NCI-H510A treated with DMSO at 0.1 percent for 48 hours (cell line): ENCODE results near the gene KCNMA1.
"Not testable (repeated sequence)": the region's sequence is repeated elsewhere in the genome, so short reads cannot be mapped to it uniquely, and the experiment has no call there.

Experiments
- DNase-seq: peaks from one replicate; lab custom pipeline; 2025; lab: John Stamatoyannopoulos, UW

KCNMA1 gene

GRCh38 chr10:77416311-77417135 lies 221.1 kb downstream of the KCNMA1 start:
- DNase-seq, result no peak

GRCh38 chr10:77415313-77415960 lies 222.2 kb downstream of the KCNMA1 start:
- no peak for DNase-seq

DNA sequence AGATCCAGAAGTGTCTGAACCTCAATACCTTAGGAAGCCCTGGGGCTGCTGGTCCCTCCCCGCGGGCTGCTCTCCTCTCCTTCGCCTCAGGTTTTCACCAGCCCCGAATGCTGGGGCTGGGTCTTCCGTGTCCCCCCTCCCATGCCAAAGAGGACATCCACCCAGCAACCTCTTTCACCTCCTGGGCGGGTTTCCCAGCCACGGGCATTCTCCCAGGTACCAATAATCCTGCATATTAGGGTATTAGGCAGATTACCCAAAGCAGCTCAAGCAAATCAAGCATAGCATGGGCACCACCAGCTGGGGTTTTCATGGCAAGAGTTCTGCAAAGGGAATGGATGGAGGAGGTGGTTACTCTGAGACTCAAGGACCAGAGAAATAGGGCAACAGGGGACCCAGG lies 224.4 kb downstream of the KCNMA1 start:
- no peak for DNase-seq

GRCh38 chr10:77412573-77413133 lies 225.0 kb downstream of the KCNMA1 start:
- DNase-seq, result not testable (repeated sequence)

DNA sequence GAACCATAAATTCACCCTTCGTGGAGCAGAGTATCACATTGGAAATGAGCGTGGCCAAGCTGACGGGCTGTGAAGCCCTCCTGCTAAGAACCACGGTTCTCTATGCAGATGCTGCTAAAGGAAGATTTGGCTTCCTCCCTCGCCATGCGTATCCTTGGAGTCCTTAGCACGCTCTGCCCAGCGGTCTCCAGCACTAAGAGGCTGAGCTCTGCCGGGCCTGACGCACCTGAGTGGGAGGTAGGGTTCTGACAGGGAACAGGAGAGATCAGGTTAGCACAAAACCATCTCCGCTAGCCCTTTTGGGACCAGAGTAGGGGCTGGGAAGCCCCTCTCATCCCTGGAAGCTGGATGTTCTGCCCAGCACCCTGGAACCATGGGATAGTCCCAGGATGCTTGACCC lies 225.8 kb downstream of the KCNMA1 start:
- DNase-seq, result no peak

GRCh38 chr10:77410523-77410922 lies 227.1 kb downstream of the KCNMA1 start:
- no peak for DNase-seq

DNA sequence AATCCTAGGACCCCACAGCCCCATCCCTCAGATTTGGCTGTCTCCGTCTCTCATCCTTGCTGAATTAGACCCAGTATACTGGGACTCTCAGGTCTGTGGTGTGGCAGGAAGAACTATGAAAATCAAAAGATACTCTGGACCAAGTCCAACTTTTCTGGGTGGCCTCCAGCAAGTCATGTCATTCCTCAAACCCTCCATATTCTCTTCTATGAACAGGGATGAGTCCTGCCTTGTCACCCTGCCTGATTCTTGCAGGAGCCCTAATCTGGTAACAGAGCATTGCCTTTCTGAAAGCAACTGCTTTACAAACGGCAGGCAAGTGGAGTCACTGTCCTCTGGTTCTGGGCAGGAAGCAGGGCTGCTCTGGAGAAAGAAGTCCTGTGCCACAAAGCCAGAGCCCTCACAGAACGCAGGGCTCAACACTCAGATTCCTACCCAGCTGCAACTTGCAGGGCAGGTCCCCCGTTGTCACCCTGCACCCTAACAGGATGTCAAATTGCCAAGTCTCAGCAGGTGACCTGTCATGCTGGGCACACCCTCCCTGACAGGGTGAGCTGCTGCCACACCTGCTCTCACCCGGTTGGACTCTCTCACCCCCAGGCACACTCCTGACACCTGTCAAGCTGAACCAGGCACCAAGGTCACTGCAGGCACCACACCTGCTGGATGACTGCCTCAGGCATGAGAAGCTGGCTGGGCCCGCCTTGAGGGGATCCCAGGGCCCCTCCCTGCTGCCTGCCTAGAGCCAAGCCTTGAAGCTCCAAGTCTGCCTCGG lies 227.7 kb downstream of the KCNMA1 start:
- peak; percentile 96 for DNase-seq

DNA sequence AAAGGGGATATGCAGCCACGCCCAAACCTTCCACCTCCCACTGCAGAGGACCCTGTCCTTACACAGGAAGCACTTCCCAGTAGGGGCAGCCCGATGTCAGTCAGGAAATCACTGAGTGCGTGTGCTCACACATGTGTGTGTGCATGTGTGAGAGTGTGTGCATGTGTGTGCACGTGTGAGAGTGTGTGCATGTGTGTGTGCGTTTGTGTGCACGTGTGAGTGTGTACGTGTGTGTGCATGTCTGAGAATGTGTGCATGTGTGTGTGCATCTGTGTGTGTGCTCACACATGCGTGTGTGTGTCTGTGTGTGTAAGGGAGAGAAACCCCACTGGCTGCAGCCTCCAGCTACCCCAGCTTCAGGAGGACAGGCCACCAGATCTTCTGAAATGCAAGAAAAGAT lies 229.3 kb downstream of the KCNMA1 start:
- no peak for DNase-seq

- DNase-seq, result peak; percentile 29
These were observed 230.7 kb downstream of the KCNMA1 start for GRCh38 chr10:77406764-77407430.

GRCh38 chr10:77405771-77406241 lies 231.8 kb downstream of the KCNMA1 start:
- peak; percentile 92 for DNase-seq

DNA sequence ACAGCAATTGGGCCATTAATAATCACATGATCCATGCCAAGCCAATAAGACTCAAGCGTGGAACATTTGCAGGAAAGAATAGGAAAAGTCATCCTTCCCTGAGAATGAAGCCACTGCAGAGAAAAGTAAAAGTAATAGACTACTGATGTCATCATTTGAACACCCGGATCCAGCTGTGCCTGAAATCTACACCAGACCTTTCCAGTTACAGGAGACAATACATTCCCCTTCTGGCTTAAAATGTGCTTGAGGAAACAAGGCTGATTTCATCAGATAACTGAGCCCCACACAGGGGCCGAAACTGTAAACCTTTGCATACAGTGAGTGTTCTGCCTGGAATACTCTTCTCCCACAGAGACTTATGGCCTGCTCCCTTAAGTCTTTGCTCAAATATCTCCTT lies 232.8 kb downstream of the KCNMA1 start:
- no peak for DNase-seq

DNA sequence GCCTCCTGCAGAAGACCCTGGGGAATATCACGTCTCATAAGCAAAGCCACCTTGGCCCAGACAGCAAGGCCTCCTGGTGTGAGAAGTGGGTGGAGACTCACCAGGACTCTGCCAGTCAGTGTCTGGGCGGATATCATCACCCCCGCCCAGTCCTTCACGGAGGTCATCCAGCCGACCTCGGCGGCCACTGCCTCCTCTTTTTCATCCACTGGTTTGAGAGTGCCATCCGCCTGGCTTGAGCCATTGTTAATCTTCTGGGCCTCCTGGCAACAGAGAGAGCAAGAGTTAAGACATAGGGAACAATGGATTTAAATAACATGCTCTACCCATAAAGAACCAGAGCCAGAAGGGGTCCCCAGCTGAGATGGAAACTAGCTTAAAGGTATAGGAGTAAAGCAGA lies 233.8 kb downstream of the KCNMA1 start:
- no peak for DNase-seq

DNA sequence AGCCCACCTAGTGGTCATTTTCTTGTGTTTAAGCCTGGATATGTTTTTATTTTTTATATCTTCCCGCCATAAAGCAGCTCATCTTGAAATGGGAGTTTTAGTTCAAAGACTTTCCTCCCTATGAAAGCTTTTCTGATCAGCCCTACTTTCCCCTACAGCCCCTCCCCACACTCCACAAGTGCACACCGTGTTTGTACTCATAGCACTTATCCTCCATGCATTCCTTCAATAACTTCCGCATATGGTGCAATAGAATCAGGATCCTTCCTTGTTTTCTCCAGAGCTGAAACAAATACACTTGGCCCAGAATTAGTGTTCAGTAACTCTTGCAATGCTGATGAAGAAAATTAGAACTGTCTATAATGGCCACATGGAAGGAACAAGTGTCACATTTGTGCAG lies 235.9 kb downstream of the KCNMA1 start:
- DNase-seq, result peak; percentile 67

- no peak for DNase-seq
These were observed 237.6 kb downstream of the KCNMA1 start for GRCh38 chr10:77400033-77400432.

GRCh38 chr10:77398986-77399755 lies 238.4 kb downstream of the KCNMA1 start:
- peak; percentile 49 for DNase-seq

- DNase-seq, result no peak
These were observed 239.1 kb downstream of the KCNMA1 start for GRCh38 chr10:77398558-77398957.

DNA sequence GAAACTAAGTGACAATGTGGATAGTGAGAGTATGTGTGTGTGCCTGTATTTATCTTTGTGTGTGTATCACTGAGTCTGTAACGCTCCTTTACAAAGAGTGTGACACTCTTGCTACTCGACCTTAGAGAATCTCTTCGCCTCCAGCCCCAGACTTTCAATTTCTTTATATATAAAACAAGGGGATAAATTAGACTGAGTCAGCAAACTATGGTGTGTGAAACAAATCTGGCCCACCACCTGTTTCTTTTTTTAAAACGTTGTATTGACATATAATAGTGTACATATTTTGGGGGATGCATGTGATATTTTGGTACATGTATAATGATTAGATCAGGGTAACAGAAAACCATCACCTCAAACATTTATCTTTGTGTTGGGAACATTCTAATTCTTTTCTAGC lies 240.5 kb downstream of the KCNMA1 start:
- no peak for DNase-seq

- DNase-seq, result no peak
These were observed 241.3 kb downstream of the KCNMA1 start for GRCh38 chr10:77396290-77396689.

GRCh38 chr10:77393821-77394501 lies 243.6 kb downstream of the KCNMA1 start:
- DNase-seq, result peak; percentile 67

GRCh38 chr10:77393411-77393810 lies 244.2 kb downstream of the KCNMA1 start:
- DNase-seq, result no peak
